GM18507 (cell line): ENCODE results near the gene PATE2.

ENCODE experiments used
- DNase-seq: peaks from one replicate; pipeline ENCODE4 v3.0.0; 2011; ENCODE audit warnings: low read depth; ENCODE audit not compliant: insufficient read length; ENCODE audit errors: extremely low spot score
- FAIRE-seq: peaks from 2 replicates; lab custom pipeline; 2011; peaks lifted over from hg19 to GRCh38; lab: Jason Lieb, UNC

PATE2 gene

GRCh38 chr11:125778728-125779127, at the start of gene PATE2:
Gene PATE2, minus strand, starts transcription at chr11:125778828. Its CDS starts 55 bp downstream, at chr11:125778773.
- FAIRE-seq, result no peak
- no peak for DNase-seq

- DNase-seq (no peak), FAIRE-seq (no peak)
Measured at GRCh38 chr11:125807909-125808308, 29.3 kb upstream of the PATE2 start.

GRCh38 chr11:125802387-125802786, 23.8 kb upstream of the PATE2 start:
- FAIRE-seq (no peak), DNase-seq (no peak)

- DNase-seq, result no peak
- no peak for FAIRE-seq
Measured at GRCh38 chr11:125799808-125800207, 21.2 kb upstream of the PATE2 start.

- FAIRE-seq (no peak), DNase-seq (no peak)
Measured at GRCh38 chr11:125797641-125798040, 19.0 kb upstream of the PATE2 start.

GRCh38 chr11:125790825-125791224, 12.2 kb upstream of the PATE2 start:
- FAIRE-seq, result no peak
- no peak for DNase-seq

- DNase-seq, result no peak
- no peak for FAIRE-seq
Measured at GRCh38 chr11:125787827-125788226, 9.2 kb upstream of the PATE2 start, which contains the start of gene PATE3. Gene PATE3, plus strand, starts transcription at chr11:125788127. Its CDS starts 25 bp downstream, at chr11:125788152.

- FAIRE-seq, result no peak
- no peak for DNase-seq
Measured at GRCh38 chr11:125784678-125785077, 6.0 kb upstream of the PATE2 start.

- no peak for FAIRE-seq
- DNase-seq, result no peak
Measured at GRCh38 chr11:125777309-125777708, 1.3 kb downstream of the PATE2 start.

GRCh38 chr11:125773516-125773915, 5.1 kb downstream of the PATE2 start:
- FAIRE-seq (no peak), DNase-seq (no peak)

GRCh38 chr11:125772834-125773505, 5.7 kb downstream of the PATE2 start:
- DNase-seq (no peak), FAIRE-seq (no peak)

GRCh38 chr11:125770583-125770982, 8.0 kb downstream of the PATE2 start:
- DNase-seq (no peak), FAIRE-seq (no peak)

GRCh38 chr11:125768336-125769046, 10.1 kb downstream of the PATE2 start:
- FAIRE-seq (no peak), DNase-seq (no peak)

- no peak for DNase-seq
- FAIRE-seq, result no peak
Measured at GRCh38 chr11:125766251-125766650, 12.4 kb downstream of the PATE2 start.

- FAIRE-seq, result no peak
Measured at GRCh38 chr11:125763483-125763882, 15.1 kb downstream of the PATE2 start.

GRCh38 chr11:125762445-125762844, 16.2 kb downstream of the PATE2 start:
- DNase-seq, result no peak
- no peak for FAIRE-seq

More at GRCh38 chr11:125763483-125763882, 15.1 kb downstream of the PATE2 start:
- DNase-seq, result no peak

- FAIRE-seq, result no peak
- DNase-seq, result no peak
Measured at GRCh38 chr11:125756050-125756449, 22.6 kb downstream of the PATE2 start.

GRCh38 chr11:125750629-125751028, 28.0 kb downstream of the PATE2 start:
- no peak for FAIRE-seq
- DNase-seq, result no peak

GRCh38 chr11:125745979-125746378, 32.6 kb downstream of the PATE2 start, which contains the start of gene PATE1:
Gene PATE1, plus strand, starts transcription at chr11:125746279. Its CDS starts 26 bp downstream, at chr11:125746305.
- DNase-seq, result no peak
- FAIRE-seq, result no peak

GRCh38 chr11:125743681-125744080, 34.9 kb downstream of the PATE2 start:
- no peak for FAIRE-seq
- no peak for DNase-seq

GRCh38 chr11:125740617-125741016, 38.0 kb downstream of the PATE2 start:
- FAIRE-seq, result no peak
- no peak for DNase-seq
